Fibroblast of skin of left quadriceps (primary cell): ENCODE results near the gene NYNRIN.
"Not testable (repeated sequence)": the region's sequence is repeated elsewhere in the genome, so short reads cannot be mapped to it uniquely, and the experiment has no call there.

Source experiments
- DNase-seq, 2 experiments: peaks; one replicate each; pipeline ENCODE4 v3.0.0-alpha.2; 2013; ENCODE audit warnings: low read depth in 2 of 2

NYNRIN gene

DNA sequence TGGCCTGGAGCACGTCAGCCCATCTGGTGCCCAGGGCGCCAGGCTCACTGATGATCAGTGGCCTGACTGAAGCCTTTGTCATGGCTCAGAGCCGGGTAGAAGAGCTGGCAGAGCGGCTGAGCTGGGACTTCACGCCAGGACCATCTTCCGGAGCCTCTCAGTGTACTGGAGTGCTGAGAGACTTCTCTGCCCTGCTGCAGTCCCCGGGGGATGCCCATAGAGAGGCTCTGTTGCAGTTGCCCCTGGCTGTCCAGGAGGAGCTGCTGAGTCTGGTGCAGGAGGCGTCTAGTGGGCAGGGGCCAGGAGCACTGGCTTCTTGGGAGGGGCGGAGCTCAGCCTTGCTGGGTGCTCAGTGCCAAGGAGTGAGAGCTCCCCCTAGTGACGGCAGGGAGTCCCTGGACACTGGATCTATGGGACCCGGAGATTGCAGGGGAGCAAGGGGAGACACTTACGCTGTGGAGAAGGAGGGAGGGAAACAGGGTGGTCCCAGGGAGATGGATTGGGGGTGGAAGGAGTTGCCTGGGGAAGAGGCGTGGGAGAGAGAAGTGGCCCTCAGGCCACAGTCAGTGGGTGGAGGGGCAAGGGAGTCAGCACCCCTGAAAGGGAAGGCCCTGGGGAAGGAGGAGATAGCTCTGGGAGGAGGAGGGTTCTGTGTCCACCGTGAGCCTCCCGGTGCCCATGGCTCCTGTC is 32.9 kb downstream of the NYNRIN start:
- DNase-seq: peak; percentile 76 to 79

DNA sequence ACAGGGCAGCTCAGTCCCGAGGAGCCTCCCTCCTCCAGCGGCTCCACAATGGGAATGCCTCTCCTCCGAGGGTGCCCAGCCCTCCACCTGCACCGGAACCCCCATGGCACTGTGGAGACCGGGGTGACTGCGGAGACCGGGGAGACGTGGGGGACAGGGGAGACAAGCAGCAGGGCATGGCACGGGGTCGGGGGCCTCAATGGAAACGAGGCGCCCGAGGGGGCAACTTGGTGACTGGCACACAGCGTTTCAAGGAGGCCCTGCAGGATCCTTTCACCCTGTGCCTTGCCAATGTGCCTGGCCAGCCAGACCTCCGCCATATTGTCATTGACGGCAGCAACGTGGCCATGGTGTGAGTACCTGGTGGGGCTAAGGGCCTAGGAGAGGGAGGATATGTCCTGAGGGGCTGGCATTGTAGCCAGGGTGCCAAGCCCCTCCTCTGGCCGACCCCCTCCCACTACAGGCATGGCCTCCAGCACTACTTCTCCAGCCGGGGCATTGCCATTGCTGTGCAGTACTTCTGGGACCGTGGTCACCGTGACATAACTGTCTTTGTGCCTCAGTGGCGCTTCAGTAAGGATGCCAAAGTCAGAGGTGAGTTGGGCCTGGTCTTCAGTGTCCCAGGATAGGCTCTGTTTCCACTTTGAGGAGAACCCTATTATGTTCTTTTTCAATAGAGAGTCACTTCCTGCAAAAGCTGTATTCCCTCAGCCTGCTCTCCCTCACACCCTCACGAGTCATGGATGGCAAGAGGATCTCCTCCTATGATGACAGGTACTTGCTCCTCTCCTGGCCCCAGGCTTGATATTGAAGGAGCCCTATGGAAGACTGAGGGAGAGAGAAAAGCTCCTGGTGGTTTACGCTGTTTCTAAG is 33.7 kb downstream of the NYNRIN start:
- no peak for DNase-seq

DNA sequence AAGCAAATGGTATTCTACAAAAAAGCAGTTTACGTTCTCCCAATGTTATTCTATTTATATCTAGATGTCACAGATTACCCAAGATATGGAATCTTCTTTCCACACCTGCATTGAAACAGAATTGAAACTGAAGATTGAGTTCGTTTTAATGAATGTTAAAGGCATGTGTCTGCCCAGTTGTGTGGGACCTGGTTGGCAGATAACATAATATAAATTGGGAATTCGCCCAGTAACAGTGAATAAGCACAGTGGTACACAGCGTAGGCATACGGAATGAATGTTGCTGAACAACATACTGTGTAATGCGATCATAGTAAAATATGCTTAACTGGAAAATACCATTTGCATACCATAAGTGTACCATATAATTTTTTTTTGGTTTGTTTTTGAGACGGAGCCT is 35.2 kb downstream of the NYNRIN start:
- no peak for DNase-seq

DNA sequence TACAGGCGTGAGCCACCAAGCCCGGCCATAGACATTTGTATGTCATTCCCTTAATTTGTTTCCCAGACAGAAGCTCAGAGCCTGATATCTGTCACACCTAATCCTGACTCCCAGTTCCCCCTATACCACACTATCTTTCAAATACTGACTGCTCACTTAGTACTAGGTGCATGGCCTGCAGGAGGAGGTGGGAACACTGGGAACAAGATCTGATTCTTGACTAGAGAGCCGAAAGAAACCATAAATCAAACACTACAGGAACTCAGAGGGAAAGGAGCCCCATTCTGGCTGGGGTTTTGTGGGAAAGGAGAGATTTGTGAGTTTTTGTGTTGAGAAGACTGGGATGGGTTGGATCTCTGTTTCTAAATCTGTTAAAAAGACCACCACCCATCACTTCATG is 35.9 kb downstream of the NYNRIN start:
- no peak for DNase-seq

DNA sequence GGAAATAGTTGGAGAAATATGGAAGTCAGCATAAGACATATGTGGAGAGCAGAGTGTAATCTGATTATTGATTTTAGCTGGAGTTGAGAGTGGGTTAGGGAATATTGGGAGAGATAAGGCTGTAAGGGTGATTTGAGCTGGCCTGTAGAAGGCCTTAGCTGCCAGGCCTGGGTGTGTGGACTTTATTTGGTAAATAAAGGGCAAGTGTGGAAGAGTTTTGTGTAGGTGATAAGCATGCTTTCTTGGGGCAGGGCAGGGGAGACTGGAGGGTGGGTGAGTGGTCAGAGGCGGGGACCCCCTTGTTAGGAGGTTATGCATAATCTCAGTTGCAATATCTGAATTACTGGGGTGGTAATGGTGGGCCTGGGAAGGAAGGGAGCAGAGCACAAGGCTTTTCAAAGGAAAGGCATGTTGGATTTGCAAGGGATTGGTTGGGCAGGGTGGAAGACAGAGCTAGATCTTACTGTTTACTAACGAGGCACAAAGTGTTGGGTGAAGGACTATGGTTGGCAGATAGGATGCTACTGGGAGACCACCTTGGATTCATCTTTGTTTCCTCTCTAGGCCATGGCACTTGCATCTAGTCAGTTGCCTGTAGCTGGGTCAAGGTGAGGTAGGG is 36.5 kb downstream of the NYNRIN start:
- DNase-seq: no peak

DNA sequence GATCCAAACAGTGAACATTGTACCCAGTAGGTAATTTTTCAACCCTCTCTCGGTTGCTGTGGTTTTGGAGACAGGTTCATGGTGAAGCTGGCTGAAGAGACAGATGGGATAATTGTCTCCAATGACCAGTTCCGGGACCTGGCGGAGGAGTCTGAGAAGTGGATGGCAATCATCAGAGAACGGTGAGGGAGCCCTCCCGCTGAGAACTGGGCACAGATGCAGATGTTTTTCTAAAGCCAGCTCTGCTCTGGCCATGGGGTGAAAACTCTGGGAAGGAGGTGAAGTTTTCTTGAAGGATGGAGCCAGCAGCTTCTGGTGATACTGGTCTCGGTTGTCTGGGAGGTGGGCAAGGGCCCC is 37.2 kb downstream of the NYNRIN start:
- DNase-seq: no peak

DNA sequence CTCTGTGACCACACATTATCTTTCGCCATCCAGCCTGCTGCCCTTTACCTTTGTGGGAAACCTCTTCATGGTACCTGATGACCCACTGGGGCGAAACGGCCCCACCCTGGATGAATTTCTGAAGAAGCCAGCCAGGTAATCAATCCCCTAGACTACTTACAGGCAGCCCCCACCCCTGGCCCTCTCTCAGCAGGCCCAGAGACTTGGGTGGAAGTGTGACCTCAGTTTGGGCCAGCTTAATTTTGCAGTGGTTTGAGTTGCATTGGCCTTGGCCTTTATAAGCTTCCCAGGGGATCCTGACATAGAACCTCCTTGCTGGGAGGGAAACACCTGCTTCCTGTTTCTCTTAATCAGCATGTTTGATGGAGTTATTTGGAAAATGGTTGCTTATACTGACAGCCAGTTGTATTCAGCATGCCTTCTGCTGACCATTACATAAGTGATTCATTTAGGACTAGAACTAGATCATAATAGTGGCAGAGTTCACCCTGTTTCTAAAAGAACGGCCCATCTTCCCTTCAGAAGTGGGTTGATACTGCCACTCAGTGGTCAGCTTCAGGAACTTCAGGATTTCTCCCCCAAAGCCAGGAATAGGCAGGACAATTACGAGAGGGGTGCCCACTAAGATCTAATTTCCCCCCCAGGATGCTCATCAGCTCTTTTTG is 37.7 kb downstream of the NYNRIN start:
- peak in 1 of 2 experiments; percentile 44 for DNase-seq

DNA sequence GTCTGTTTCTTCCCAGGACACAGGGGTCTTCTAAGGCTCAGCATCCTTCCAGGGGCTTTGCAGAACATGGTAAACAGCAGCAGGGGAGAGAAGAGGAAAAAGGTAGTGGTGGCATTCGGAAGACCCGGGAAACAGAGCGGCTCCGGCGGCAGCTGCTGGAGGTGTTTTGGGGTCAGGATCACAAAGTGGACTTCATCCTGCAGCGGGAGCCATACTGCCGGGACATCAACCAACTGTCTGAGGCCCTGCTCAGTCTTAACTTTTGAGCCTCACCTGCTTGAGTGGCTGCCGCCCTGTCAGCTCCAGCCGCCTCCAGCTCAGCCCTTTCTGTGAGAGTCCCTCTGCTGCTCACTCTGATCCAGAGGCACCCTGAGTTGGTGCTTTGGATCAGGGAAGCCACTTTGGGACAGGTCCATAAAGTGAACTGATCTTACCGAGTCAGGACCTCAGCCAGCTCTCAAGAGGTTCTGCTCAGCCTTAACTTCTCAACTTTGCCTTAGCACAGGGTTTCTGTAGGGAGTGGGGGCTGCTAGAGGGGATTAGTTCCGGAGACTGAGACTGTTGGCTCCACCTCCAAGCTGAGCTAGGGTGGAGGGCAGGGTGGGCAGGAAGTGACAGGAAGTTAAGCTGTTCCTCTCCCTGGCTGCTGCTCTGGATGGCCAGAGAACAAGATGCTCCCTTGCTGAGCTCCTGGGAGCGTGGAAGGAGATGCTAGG is 38.4 kb downstream of the NYNRIN start:
- no peak for DNase-seq

DNA sequence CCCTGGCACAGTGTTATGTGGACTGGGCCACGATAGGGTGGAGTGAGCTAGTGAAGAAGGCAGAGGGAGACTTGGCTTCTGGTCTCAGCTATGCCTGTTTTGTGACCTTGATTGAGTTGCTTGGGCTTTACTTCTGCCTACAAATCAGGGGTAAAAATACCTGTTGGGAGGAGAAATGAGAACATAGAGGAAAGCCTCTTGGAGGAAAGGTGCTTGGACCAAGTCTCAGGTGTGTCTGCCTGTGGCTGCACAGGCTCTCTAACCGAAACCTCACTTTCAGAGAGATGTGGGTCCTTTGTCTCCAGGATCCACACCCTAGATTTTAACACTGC is 38.9 kb downstream of the NYNRIN start:
- DNase-seq: no peak

DNA sequence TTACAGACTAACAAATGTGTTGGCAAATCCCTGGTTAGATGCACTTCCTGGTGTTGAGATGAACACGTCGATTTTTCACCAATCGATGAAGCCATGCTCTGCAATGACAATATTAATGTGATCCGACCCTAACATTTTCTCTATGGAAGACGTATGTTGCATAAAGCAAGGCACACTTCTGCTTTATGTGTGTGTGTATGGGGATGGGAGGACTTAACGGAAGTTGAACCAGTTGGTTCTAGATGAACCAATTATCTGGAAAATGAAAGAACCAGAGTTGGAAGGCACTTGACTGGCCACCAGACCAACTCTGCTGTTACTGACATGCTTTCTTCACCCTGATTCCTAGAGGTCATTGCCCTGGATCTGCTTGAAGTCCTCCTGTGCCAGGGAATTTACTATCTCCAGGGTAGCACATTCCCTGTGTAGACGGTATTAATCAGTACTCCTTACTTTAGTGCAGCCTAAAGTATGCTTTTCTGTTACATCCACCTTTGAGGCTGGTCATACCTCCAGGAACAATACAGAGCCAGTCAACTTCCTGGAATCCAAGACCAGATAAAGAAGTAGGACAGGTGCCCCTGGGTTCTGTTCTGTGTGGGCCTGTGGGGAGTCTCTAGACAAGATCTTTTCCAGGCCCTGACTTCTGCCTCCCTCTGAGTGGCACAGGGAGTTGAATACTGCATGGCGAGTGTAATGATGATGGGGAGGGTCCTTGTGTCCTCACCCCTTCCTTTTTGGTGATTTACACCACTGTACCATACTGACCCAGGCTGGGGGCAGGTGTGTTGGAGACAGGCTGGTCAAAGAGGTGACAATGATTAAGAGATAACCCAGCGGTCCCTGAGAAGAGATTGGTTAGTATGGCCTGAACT is 39.7 kb downstream of the NYNRIN start:
- DNase-seq: no peak

DNA sequence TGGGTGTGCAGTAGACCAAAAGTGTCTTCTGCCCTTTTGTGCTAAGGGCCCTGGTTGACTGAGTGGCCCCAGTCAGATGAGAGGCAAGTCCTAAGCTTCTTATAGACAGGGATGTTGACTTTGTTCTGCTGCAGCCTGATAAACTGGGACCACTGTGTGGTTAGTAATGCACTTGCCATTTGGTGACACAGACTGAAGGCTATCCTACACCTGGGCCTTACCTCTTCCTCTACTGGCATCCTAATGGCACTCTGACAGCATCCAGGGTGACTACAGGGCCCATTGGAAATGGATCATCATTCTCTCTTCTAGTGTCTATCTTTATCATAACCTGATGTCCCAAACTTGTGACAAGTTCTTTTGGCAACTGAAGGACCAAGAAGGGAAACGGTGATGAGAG is 40.5 kb downstream of the NYNRIN start:
- no peak for DNase-seq

DNA sequence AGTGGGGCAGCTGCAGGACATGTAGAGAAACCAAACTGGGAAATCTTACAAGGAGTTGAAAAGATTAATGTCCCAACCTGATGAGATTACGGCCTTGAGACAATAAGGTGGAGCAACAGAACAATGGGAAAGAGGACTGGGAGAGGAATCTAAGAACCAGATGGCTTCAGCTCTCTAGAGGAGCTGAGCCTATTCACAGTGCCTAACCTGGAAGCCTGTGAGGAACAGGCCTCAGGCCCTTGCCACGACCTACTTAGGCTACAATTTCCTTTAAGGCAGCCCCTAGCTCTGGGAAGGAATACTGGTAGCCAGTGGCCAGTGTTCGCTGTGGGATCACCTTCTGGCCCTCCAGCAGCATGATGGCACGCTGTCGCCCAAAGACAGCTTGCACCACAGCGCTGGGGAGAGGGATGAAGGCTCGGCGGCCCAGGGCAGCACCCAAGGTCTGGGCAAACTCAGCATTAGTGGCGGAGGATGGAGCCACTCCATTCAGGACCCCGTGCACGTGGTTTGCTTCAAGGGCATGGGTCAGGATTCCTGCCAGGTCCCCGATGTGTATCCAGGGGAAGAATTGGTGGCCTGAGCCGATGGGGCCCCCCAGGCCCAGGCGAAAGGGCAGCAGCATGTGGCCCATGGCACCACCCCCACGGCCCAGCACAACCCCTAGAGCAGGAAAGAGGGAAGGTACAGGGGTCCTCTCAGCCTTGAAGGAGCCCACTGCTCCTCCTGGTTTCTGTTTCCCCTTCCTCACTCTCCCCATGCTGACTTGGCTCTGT is 41.2 kb downstream of the NYNRIN start:
- no peak for DNase-seq

DNA sequence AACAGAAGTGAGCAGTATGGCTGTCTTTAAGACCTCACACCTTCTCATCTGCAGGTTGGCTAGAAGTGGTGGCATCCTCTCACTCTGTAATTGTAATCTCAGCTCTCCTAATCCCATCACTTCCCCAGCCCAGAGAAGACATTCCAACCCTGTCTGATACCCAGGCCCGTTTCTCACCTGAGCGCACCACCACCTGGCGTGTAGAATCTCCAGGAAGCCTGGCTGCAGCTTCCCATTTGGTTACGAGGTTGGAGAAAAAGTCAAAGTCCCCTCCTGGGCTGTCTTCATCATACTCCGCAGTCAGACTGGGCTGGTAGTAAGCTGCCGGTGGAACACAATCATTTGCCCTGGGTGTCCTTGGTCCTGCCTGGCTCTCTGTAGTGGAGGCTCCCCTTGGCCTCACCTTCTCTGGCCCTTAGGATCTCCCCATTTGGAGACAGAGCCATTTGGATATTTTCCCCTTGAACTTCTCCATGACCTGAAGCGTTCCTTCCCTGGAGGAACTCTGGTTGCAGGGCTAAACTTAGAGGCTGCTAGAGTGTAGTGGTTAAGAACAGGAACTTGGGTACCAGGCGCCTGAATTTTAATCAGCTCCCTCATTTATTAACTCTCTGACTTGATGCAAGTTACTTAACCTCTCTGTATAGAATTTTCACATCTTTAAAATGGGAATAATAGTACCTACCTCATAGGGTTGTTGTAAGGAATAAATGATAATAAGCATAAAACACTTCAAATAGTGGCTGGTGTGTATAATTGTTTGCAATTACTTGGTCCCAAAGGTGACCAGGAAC is 42.0 kb downstream of the NYNRIN start:
- DNase-seq: no peak

DNA sequence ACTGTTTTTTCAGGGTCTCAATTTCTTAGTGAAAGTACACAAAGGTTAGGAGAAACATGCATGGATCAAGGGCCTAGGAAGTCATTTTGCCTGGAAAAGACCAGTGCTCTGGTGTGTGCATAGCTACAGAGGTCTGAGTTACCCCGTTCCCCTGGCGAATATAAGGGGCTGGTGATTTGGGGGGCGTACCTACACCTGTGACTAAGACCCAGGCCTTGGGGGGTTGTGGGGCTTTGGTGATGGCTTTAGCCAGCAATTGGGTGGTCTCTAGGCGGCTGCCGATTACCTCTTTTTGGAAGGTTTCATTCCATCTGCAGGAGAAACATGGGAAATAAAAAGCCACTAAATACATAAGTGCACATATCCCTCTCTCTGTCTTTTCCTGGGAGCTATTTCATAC is 42.7 kb downstream of the NYNRIN start:
- DNase-seq: no peak

DNA sequence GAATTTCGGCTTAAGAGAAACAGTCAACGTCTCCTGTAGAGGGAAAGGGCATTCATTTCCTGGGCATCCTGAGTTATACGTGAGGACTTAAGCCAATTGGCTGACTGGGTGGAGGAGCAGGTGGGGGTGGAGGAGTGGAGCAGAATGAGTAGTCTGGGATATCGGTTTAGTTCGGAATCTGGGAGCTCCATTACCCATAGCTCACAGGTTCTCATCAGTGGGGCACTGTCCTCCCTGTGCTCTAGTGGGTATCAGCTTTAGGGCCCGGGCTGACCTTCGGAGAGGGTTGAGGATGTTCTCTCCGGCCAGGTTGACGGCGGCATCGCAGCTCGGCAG is 43.1 kb downstream of the NYNRIN start:
- no peak for DNase-seq

DNA sequence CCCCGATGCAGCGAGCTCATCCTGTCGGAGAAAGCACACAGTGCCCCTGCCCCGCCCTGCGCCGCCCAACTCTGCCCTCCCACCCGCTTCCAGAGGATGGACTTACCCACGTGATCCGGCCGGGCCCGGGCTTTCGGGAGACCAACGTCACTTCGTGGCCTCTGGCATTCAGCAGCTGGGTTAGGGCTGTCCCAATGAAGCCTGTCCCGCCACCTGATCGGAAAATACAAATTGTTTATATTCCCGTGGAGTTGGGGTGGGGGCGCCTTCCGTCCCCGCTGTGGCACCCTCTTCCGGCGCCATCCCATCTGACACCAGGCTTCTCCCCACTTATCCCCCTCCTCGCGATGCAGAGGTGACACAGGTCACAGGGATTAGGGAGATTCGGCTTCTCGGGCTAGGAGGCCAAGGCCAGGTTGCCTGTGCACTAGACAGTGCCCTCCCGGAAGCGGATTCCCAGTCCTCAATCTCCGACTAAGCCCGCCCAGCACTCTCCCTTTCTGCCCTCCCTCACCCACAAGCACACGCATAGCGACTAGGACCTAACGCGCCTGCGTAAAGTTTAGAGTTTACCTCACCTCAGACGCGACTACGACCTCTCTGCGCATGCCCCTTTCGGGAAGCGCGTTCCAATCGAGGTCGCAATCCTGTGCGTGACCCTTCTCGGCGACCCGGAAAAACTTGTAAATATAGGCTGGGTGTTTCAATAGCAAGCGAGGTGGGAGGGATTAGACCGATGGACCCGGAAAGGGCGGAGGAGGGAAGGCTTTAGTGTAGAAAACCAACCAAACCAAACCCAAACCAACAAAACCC is 43.6 kb downstream of the NYNRIN start, which contains the start of gene SDR39U1:
TSS of gene SDR39U1 (minus strand) at position 537 of the 813 bp plus-strand sequence. CDS start at position 530, 7 bp downstream.
- DNase-seq: peak; percentile 98 to 99

DNA sequence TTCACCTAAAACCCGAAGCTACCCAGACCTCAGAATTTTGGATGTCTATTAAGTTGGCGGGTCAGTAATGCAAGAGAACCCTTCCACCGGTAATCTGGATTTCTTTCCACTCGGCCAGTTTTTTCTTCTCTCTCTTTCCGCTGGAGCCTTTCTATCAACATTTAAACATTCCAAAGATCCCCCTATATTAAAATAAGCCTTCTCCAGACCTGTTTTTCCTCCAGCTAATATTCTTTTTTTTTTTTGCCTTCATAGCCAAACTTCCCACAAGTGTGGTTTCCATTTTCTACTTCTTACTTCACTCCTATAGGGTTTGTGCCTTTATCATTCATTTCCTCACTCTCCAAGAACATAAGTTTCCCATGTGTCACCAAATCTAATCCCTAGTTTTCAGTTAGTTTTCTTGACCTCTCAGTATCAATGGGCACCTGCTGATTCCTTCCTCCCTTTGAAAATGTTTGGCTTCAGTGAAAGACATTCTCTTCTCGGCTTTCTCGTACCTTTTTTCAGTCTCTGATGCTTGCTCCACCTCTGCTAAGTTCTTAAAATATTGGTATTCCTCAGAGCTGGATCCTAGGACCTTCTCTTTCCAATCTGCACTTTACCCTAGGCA is 44.4 kb downstream of the NYNRIN start:
- DNase-seq: no peak

DNA sequence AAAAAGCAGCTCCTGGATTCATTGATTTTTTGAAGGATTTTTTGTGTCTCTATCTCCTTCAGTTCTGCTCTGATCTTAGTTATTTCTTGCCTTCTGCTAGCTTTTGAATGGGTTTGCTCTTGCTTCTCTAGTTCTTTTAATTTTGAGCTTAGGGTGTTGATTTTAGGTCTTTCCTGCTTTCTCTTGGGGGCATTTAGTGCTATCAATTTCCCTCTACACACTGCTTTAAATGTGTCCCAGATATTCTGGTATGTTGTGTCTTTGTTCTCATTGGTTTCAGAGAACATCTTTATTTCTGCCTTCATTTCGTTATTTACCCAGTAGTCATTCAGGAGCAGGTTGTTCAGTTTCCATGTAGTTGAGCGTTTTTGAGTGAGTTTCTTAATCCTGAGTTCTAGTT is 52.0 kb downstream of the NYNRIN start:
- not testable (repeated sequence) for DNase-seq
